A673 (cell line): ENCODE data around the gene PGAM2. TPM values are rescaled to one million over a fixed set of nuclear protein-coding genes. Genes with fewer than 3 reads are reported as not detected.
A peak's percentile ranks its signal among the peaks of the same experiment; 100 is the strongest.

Experiments
- BruUV-seq: library from RNA; stranded (reverse); fragments of 400-500 nt; replicated peaks from 2 replicates; lab custom pipeline; 2021; lab: Mats Ljungman, UMichigan
- CTCF ChIA-PET: fragments of 300-600 bp; sonication (Branson Sonifier 250); formaldehyde crosslinking; loops from one replicate; lab custom pipeline; 2022; ENCODE audit warnings: antibody characterized with exemption; lab: Charles Lee
- POLR2A ChIA-PET: fragments of 300-600 bp; sonication (Branson Sonifier 250); formaldehyde crosslinking; loops from one replicate; lab custom pipeline; 2022; ENCODE audit warnings: antibody characterized with exemption; ENCODE audit not compliant: low non-redundant PET; lab: Charles Lee
- DNase-seq: peaks from one replicate; pipeline ENCODE4 v3.0.0-alpha.2; 2015; ENCODE audit warnings: low spot score
- H3K27ac ChIP-seq: fragments of 200-600 bp; sonication (generic); 2 replicates; pipeline ENCODE4 v1.5.1; 2016; ENCODE audit warnings: mixed run types, low read depth, mild to moderate bottlenecking, mixed read lengths, antibody characterized with exemption, low read length; ENCODE audit not compliant: poor library complexity, severe bottlenecking
- H3K27me3 ChIP-seq: fragments of 200-600 bp; sonication (generic); replicated peaks from 2 replicates; pipeline ENCODE4 v1.6.1; 2017; ENCODE audit warnings: mixed run types, low read depth, mild to moderate bottlenecking, mixed read lengths, antibody characterized with exemption, low read length; ENCODE audit not compliant: insufficient read depth, poor library complexity
- H3K36me3 ChIP-seq: fragments of 200-600 bp; sonication (generic); 2 replicates; pipeline ENCODE4 v1.6.1; 2016; ENCODE audit warnings: mixed run types, mild to moderate bottlenecking, mixed read lengths, antibody characterized with exemption, low read length; ENCODE audit not compliant: insufficient read depth, poor library complexity, severe bottlenecking
- H3K4me1 ChIP-seq: fragments of 200-600 bp; sonication (generic); 2 replicates; pipeline ENCODE4 v1.6.1; 2017; ENCODE audit warnings: mixed run types, mild to moderate bottlenecking, mixed read lengths, antibody characterized with exemption, low read length; ENCODE audit not compliant: insufficient read depth, poor library complexity, severe bottlenecking
- H3K4me3 ChIP-seq: fragments of 200-600 bp; sonication (generic); 2 replicates; pipeline ENCODE4 v1.5.1; 2016; ENCODE audit warnings: low read depth, mixed run types, mild to moderate bottlenecking, mixed read lengths, low read length; ENCODE audit not compliant: poor library complexity, severe bottlenecking
- H3K9me3 ChIP-seq: fragments of 200-600 bp; sonication (generic); 2 replicates; pipeline ENCODE4 v1.6.1; 2016; ENCODE audit warnings: mixed run types, low read depth, mild to moderate bottlenecking, mixed read lengths, antibody characterized with exemption, low read length; ENCODE audit not compliant: poor library complexity, severe bottlenecking
- EZH2 ChIP-seq: fragments of 200-600 bp; sonication (generic); IDR thresholded peaks from 2 replicates; pipeline ENCODE4 v1.6.1; 2017; ENCODE audit warnings: borderline replicate concordance, low read depth, mild to moderate bottlenecking, mixed read lengths, antibody characterized with exemption, low read length; ENCODE audit not compliant: poor library complexity, severe bottlenecking
- intact Hi-C: fragments of 100-400 bp; cut with micrococcal nuclease; formaldehyde crosslinking; loops from one replicate; pipeline ENCODE4 v1.10.0; 2022; ENCODE audit not compliant: unreplicated experiment
- total RNA-seq: library from RNA; stranded (reverse); gene quantifications from 2 replicates; pipeline ENCODE4 v1.2.3, GENCODE V29; 2021
- TF ChIP-seq, protein P1 (sequence below): fragments of 300-800, 200-600 bp; sonication (generic); conservative IDR thresholded peaks from 2 replicates; pipeline ENCODE4 v1.5.1; 2017; ENCODE audit warnings: low read depth, mild to moderate bottlenecking, antibody characterized with exemption, low read length, moderate library complexity, mixed read lengths

Gene PGAM2
- total RNA-seq, 1 experiment from 2014 or later, result not detected

DNA sequence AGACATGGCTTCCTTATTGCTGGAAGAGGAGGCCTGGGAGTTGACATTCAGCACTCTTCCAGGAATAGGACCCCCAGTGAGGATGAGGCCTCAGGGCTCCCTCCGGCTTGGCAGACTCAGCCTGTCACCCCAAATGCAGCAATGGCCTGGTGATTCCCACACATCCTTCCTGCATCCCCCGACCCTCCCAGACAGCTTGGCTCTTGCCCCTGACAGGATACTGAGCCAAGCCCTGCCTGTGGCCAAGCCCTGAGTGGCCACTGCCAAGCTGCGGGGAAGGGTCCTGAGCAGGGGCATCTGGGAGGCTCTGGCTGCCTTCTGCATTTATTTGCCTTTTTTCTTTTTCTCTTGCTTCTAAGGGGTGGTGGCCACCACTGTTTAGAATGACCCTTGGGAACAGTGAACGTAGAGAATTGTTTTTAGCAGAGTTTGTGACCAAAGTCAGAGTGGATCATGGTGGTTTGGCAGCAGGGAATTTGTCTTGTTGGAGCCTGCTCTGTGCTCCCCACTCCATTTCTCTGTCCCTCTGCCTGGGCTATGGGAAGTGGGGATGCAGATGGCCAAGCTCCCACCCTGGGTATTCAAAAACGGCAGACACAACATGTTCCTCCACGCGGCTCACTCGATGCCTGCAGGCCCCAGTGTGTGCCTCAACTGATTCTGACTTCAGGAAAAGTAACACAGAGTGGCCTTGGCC lies 4.3 kb downstream of the PGAM2 start:
- Histone ChIP-seq H3K9me3 (no peaks in the 10 kb centered on the region), H3K4me3 (no peak overlapping the region), H3K36me3 (peaks cover 44% of the 10 kb centered on the region), H3K4me1 (peaks cover 3% of the 10 kb centered on the region), H3K27me3 (no peaks in the 10 kb centered on the region), H3K27ac (no peak overlapping the region)
- DNase-seq, result no peak
- ChIA-PET POLR2A (interaction anchor here (0.6 kb wide), 1 partner anchor 8 kb away, joined by 3 read pairs; no protein-coding TSS in a partner anchor), CTCF (no interaction called here)
- intact Hi-C loops, result no loop called here
- TF ChIP-seq, protein P1, sequence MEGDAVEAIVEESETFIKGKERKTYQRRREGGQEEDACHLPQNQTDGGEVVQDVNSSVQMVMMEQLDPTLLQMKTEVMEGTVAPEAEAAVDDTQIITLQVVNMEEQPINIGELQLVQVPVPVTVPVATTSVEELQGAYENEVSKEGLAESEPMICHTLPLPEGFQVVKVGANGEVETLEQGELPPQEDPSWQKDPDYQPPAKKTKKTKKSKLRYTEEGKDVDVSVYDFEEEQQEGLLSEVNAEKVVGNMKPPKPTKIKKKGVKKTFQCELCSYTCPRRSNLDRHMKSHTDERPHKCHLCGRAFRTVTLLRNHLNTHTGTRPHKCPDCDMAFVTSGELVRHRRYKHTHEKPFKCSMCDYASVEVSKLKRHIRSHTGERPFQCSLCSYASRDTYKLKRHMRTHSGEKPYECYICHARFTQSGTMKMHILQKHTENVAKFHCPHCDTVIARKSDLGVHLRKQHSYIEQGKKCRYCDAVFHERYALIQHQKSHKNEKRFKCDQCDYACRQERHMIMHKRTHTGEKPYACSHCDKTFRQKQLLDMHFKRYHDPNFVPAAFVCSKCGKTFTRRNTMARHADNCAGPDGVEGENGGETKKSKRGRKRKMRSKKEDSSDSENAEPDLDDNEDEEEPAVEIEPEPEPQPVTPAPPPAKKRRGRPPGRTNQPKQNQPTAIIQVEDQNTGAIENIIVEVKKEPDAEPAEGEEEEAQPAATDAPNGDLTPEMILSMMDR, result no peak
- no peak for TF ChIP-seq EZH2
- BruUV-seq, result TSS peak; percentile 34

DNA sequence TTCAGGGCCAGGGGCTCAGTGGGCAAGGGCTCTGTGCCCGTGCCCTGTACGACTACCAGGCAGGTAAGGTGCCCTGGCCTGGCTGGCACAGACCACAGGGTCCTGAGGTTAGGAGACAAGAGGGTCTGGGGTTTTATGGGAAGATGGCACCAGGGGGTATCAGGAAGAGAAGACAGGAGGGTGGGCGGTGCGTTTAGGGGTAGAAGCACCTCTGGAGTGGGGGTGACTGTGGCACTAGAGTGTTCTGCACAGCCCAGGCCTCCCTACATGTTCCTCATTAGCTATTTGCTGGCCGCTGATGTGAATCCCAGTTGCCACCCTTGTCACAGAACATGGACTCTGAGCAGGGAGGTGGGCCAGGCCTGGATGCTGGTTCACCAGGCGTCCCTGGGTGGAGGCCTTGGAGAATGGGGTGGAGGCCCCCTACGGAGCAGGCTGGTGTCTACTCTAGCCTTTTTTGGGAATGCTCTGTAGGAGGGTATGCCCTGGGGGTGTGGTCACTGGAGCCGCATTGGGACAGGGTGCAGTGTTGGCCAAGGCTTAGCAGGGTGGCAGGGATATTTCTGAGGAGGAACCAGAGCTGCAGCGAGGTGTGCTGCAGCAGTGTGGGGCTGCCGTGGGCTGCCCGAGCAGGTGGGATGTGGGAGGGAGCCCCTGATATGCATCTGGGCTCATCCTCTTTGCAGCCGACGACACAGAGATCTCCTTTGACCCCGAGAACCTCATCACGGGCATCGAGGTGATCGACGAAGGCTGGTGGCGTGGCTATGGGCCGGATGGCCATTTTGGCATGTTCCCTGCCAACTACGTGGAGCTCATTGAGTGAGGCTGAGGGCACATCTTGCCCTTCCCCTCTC lies 5.0 kb downstream of the PGAM2 start:
- Histone ChIP-seq H3K27ac (no peak overlapping the region), H3K36me3 (peaks cover 46% of the 10 kb centered on the region), H3K4me3 (no peak overlapping the region), H3K4me1 (no peaks in the 10 kb centered on the region), H3K9me3 (no peaks in the 10 kb centered on the region), H3K27me3 (no peaks in the 10 kb centered on the region)
- TF ChIP-seq, protein P1, result no peak
- TF ChIP-seq EZH2, result no peak
- no peak for DNase-seq
- ChIA-PET POLR2A (no interaction called here), CTCF (no interaction called here)
- intact Hi-C loops, result no loop called here
- no TSS peak for BruUV-seq

DNA sequence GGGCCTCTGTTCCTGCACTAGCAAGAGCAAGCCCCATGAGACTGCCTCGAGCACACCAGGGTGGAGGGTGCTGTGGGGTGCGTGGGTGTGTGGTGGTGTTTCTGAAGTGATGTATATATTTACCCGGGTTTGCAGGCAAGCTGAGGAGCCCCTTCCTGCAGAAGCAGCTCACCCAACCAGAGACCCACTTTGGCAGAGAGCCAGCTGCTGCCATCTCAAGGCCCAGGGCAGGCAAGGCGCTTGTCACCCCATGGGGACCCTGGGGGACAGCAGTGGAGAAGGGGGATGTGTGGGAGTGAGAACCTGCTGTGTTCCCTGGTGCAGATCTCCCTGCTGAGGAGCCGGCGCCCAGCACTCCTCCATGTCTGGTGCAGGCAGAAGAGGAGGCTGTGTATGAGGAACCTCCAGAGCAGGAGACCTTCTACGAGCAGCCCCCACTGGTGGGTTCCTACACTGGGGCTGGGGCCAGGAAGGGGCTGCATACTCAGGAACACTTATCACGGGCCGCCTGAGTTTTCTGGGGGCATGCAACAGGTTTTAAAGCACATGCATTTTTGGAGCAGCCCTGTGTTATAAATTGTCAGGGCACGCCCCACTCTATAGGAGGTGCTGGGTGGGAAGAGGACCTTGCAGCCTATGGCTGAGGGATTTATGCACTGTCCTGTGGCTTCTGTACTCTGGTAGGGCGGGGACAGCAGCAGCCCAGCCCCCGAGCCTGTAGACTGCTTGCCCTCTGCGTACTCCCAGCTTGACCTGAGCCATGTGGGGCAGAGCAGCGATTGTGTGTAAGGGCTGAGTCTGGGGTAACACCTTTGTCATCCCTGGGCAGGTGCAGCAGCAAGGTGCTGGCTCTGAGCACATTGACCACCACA lies 5.9 kb downstream of the PGAM2 start:
- no peak overlapping the region for H3K27ac ChIP-seq
- H3K9me3 ChIP-seq, result no peaks in the 10 kb centered on the region
- CTCF ChIA-PET, result no interaction called here
- TF ChIP-seq, protein P1, result no peak
- TF ChIP-seq EZH2, result no peak
- POLR2A ChIA-PET, result no interaction called here
- H3K4me1 ChIP-seq, result no peaks in the 10 kb centered on the region
- no peak for DNase-seq
- BruUV-seq, result no TSS peak
- intact Hi-C loops, result no loop called here
- no peak overlapping the region for H3K4me3 ChIP-seq
- H3K27me3 ChIP-seq, result no peaks in the 10 kb centered on the region
- peaks cover 53% of the 10 kb centered on the region for H3K36me3 ChIP-seq
